ENCODE measurements around the gene SIGLEC1.

The SIGLEC1 gene

GRCh38 chr20:3712279-3712873 lies at the start of gene SIGLEC1:
TSS of gene SIGLEC1 (minus strand) at chr20:3712600. CDS start at chr20:3707128, 5,472 bp downstream.
- Histone ChIP-seq H3K4me1 (ENCODE audit: control insufficient read depth, insufficient read depth, low read length) (no peaks in the 10 kb centered on the region), H3K4me3 (ENCODE audit: low read length) (no peak within 1 kb of the TSS), H3K27me3 (ENCODE audit: control insufficient read depth, insufficient read depth, low read length) (no peaks in the 10 kb centered on the region), H3K9me3 (ENCODE audit: control insufficient read depth, low read length) (no peaks in the 10 kb centered on the region), H3K9ac (ENCODE audit: low read length) (no peak within 1 kb of the TSS), H3K36me3 (ENCODE audit: control insufficient read depth, insufficient read depth, low read length) (no peaks in the 10 kb centered on the region)

GRCh38 chr20:3760655-3761348 lies 48.4 kb upstream of the SIGLEC1 start:
- Histone ChIP-seq H3K9ac (ENCODE audit: low read length) (no peak overlapping the region), H3K9me3 (ENCODE audit: control insufficient read depth, low read length) (no peaks in the 10 kb centered on the region), H3K36me3 (ENCODE audit: control insufficient read depth, insufficient read depth, low read length) (no peaks in the 10 kb centered on the region), H3K4me1 (ENCODE audit: control insufficient read depth, insufficient read depth, low read length) (peaks cover 6% of the 10 kb centered on the region), H3K4me3 (ENCODE audit: low read length) (no peak overlapping the region), H3K27me3 (ENCODE audit: control insufficient read depth, insufficient read depth, low read length) (no peaks in the 10 kb centered on the region)

- H3K4me1 ChIP-seq (ENCODE audit: control insufficient read depth, insufficient read depth, low read length): peaks cover 6% of the 10 kb centered on the region
- H3K4me3 ChIP-seq (ENCODE audit: low read length): no peak overlapping the region
- no peaks in the 10 kb centered on the region for H3K27me3 ChIP-seq (ENCODE audit: control insufficient read depth, insufficient read depth, low read length)
- no peaks in the 10 kb centered on the region for H3K36me3 ChIP-seq (ENCODE audit: control insufficient read depth, insufficient read depth, low read length)
- no peak overlapping the region for H3K9ac ChIP-seq (ENCODE audit: low read length)
- no peaks in the 10 kb centered on the region for H3K9me3 ChIP-seq (ENCODE audit: control insufficient read depth, low read length)
Observed at GRCh38 chr20:3759884-3760283, 47.5 kb upstream of the SIGLEC1 start.

GRCh38 chr20:3759316-3759823 lies 47.0 kb upstream of the SIGLEC1 start:
- Histone ChIP-seq H3K9me3 (ENCODE audit: control insufficient read depth, low read length) (no peaks in the 10 kb centered on the region), H3K27me3 (ENCODE audit: control insufficient read depth, insufficient read depth, low read length) (no peaks in the 10 kb centered on the region), H3K4me1 (ENCODE audit: control insufficient read depth, insufficient read depth, low read length) (peaks cover 6% of the 10 kb centered on the region), H3K9ac (ENCODE audit: low read length) (no peak overlapping the region), H3K36me3 (ENCODE audit: control insufficient read depth, insufficient read depth, low read length) (no peaks in the 10 kb centered on the region), H3K4me3 (ENCODE audit: low read length) (no peak overlapping the region)

GRCh38 chr20:3758566-3758965 lies 46.2 kb upstream of the SIGLEC1 start:
- Histone ChIP-seq H3K4me3 (ENCODE audit: low read length) (no peak overlapping the region), H3K9ac (ENCODE audit: low read length) (no peak overlapping the region), H3K36me3 (ENCODE audit: control insufficient read depth, insufficient read depth, low read length) (no peaks in the 10 kb centered on the region), H3K9me3 (ENCODE audit: control insufficient read depth, low read length) (no peaks in the 10 kb centered on the region), H3K4me1 (ENCODE audit: control insufficient read depth, insufficient read depth, low read length) (peaks cover under 1% of the 10 kb centered on the region), H3K27me3 (ENCODE audit: control insufficient read depth, insufficient read depth, low read length) (no peaks in the 10 kb centered on the region)

GRCh38 chr20:3757268-3757667 lies 44.9 kb upstream of the SIGLEC1 start:
- Histone ChIP-seq H3K36me3 (ENCODE audit: control insufficient read depth, insufficient read depth, low read length) (no peaks in the 10 kb centered on the region), H3K27me3 (ENCODE audit: control insufficient read depth, insufficient read depth, low read length) (no peaks in the 10 kb centered on the region), H3K9ac (ENCODE audit: low read length) (no peak overlapping the region), H3K4me3 (ENCODE audit: low read length) (no peak overlapping the region), H3K4me1 (ENCODE audit: control insufficient read depth, insufficient read depth, low read length) (peaks cover 8% of the 10 kb centered on the region), H3K9me3 (ENCODE audit: control insufficient read depth, low read length) (no peaks in the 10 kb centered on the region)

GRCh38 chr20:3755814-3756480 lies 43.5 kb upstream of the SIGLEC1 start:
- Histone ChIP-seq H3K9me3 (ENCODE audit: control insufficient read depth, low read length) (no peaks in the 10 kb centered on the region), H3K4me3 (ENCODE audit: low read length) (no peak overlapping the region), H3K9ac (ENCODE audit: low read length) (no peak overlapping the region), H3K27me3 (ENCODE audit: control insufficient read depth, insufficient read depth, low read length) (peaks cover 2% of the 10 kb centered on the region), H3K4me1 (ENCODE audit: control insufficient read depth, insufficient read depth, low read length) (peaks cover 17% of the 10 kb centered on the region), H3K36me3 (ENCODE audit: control insufficient read depth, insufficient read depth, low read length) (no peaks in the 10 kb centered on the region)

- peaks cover 9% of the 10 kb centered on the region for H3K27me3 ChIP-seq (ENCODE audit: control insufficient read depth, insufficient read depth, low read length)
- H3K9me3 ChIP-seq (ENCODE audit: control insufficient read depth, low read length): no peaks in the 10 kb centered on the region
- H3K4me3 ChIP-seq (ENCODE audit: low read length): no peak overlapping the region
- no peaks in the 10 kb centered on the region for H3K36me3 ChIP-seq (ENCODE audit: control insufficient read depth, insufficient read depth, low read length)
- H3K9ac ChIP-seq (ENCODE audit: low read length): no peak overlapping the region
- peaks cover 19% of the 10 kb centered on the region for H3K4me1 ChIP-seq (ENCODE audit: control insufficient read depth, insufficient read depth, low read length)
Observed at GRCh38 chr20:3755269-3755668, 42.9 kb upstream of the SIGLEC1 start.

GRCh38 chr20:3754276-3754630 lies 41.9 kb upstream of the SIGLEC1 start:
- H3K9ac ChIP-seq (ENCODE audit: low read length): no peak overlapping the region
- H3K4me1 ChIP-seq (ENCODE audit: control insufficient read depth, insufficient read depth, low read length): peaks cover 29% of the 10 kb centered on the region
- H3K4me3 ChIP-seq (ENCODE audit: low read length): no peak overlapping the region
- no peaks in the 10 kb centered on the region for H3K9me3 ChIP-seq (ENCODE audit: control insufficient read depth, low read length)
- no peaks in the 10 kb centered on the region for H3K36me3 ChIP-seq (ENCODE audit: control insufficient read depth, insufficient read depth, low read length)
- H3K27me3 ChIP-seq (ENCODE audit: control insufficient read depth, insufficient read depth, low read length): peaks cover 19% of the 10 kb centered on the region

- Histone ChIP-seq H3K9ac (ENCODE audit: low read length) (no peak overlapping the region), H3K9me3 (ENCODE audit: control insufficient read depth, low read length) (no peaks in the 10 kb centered on the region), H3K36me3 (ENCODE audit: control insufficient read depth, insufficient read depth, low read length) (no peaks in the 10 kb centered on the region), H3K27me3 (ENCODE audit: control insufficient read depth, insufficient read depth, low read length) (peaks cover 24% of the 10 kb centered on the region), H3K4me3 (ENCODE audit: low read length) (no peak overlapping the region), H3K4me1 (ENCODE audit: control insufficient read depth, insufficient read depth, low read length) (peaks cover 29% of the 10 kb centered on the region)
Observed at GRCh38 chr20:3753501-3754275, 41.3 kb upstream of the SIGLEC1 start.

- H3K9me3 ChIP-seq (ENCODE audit: control insufficient read depth, low read length): no peaks in the 10 kb centered on the region
- H3K9ac ChIP-seq (ENCODE audit: low read length): no peak overlapping the region
- no peaks in the 10 kb centered on the region for H3K36me3 ChIP-seq (ENCODE audit: control insufficient read depth, insufficient read depth, low read length)
- H3K27me3 ChIP-seq (ENCODE audit: control insufficient read depth, insufficient read depth, low read length): peaks cover 24% of the 10 kb centered on the region
- peaks cover 29% of the 10 kb centered on the region for H3K4me1 ChIP-seq (ENCODE audit: control insufficient read depth, insufficient read depth, low read length)
- no peak overlapping the region for H3K4me3 ChIP-seq (ENCODE audit: low read length)
Observed at GRCh38 chr20:3753098-3753497, 40.7 kb upstream of the SIGLEC1 start.

- Histone ChIP-seq H3K27me3 (ENCODE audit: control insufficient read depth, insufficient read depth, low read length) (peaks cover 24% of the 10 kb centered on the region), H3K4me1 (ENCODE audit: control insufficient read depth, insufficient read depth, low read length) (peaks cover 29% of the 10 kb centered on the region), H3K9me3 (ENCODE audit: control insufficient read depth, low read length) (no peaks in the 10 kb centered on the region), H3K36me3 (ENCODE audit: control insufficient read depth, insufficient read depth, low read length) (no peaks in the 10 kb centered on the region), H3K9ac (ENCODE audit: low read length) (peak overlapping the region; percentile 3), H3K4me3 (ENCODE audit: low read length) (peak overlapping the region; percentile 19)
Observed at GRCh38 chr20:3752386-3752759, 40.0 kb upstream of the SIGLEC1 start.
